ENCODE results near the gene MRPS25.

Gene MRPS25

GRCh38 chr3:15110206-15110605 lies 45.1 kb upstream of the MRPS25 start:
- Histone ChIP-seq H3K4ac (ENCODE audit: low read length) (no peak overlapping the region), H3K14ac (ENCODE audit: low read length) (no peak overlapping the region), H3K36me3 (replicated peaks in 1 of 2; ENCODE audit: control insufficient read depth in 2 of 2, insufficient read depth in 2 of 2, low read length in 2 of 2) (no peaks in the 10 kb centered on the region), H3K4me2 (ENCODE audit: insufficient read depth, low read length, poor library complexity, severe bottlenecking) (no peak overlapping the region), H3K18ac (ENCODE audit: low read length) (no peak overlapping the region), H2BK15ac (ENCODE audit: low read length) (no peak overlapping the region), H3K4me1 (ENCODE audit: control insufficient read depth in 2 of 2, insufficient read depth in 1 of 2, low read depth in 1 of 2, low read length in 2 of 2) (peaks cover 0 to 10% of the 10 kb centered on the region in 2 donors), H4K91ac (ENCODE audit: low read depth, low read length, poor library complexity) (no peak overlapping the region), H2BK120ac (ENCODE audit: low read depth, low read length) (no peak overlapping the region), H3K79me1 (ENCODE audit: low read depth, low read length) (no peaks in the 10 kb centered on the region), H3K27ac (replicated peaks; ENCODE audit: low read length) (no peak overlapping the region), H2BK12ac (ENCODE audit: low read length) (no peak overlapping the region), H2AFZ (ENCODE audit: low read length) (no peak overlapping the region), H3K27me3 (ENCODE audit: control insufficient read depth in 3 of 3, insufficient read depth in 3 of 3, low read depth in 1 of 3, low read length in 3 of 3) (peaks cover 0 to 29% (median 0%) of the 10 kb centered on the region in 3 experiments), H3K9ac (ENCODE audit: low read depth, low read length, poor library complexity) (no peak overlapping the region), H2AK5ac (ENCODE audit: low read depth, low read length) (no peak overlapping the region), H3K9me3 (replicated peaks in 1 of 2; ENCODE audit: control insufficient read depth in 2 of 2, insufficient read depth in 1 of 2, low read depth in 1 of 2, low read length in 2 of 2) (no peaks in the 10 kb centered on the region), H2BK5ac (ENCODE audit: low read length) (no peak overlapping the region), H3K23ac (ENCODE audit: low read depth, low read length, poor library complexity) (no peak overlapping the region), H4K8ac (ENCODE audit: low read depth, low read length) (no peak overlapping the region), H3K4me3 (ENCODE audit: low read length in 2 of 2) (no peak overlapping the region)
- DNase-seq (ENCODE audit: low spot score): no peak
- whole genome bisulfite sequencing, 2 donors (ENCODE audit: extremely low coverage in 2 of 2, insufficient read length in 2 of 2, insufficient replicate concordance in 1 of 2): no CpG with 5 or more reads among the region's 4 CpGs

- Histone ChIP-seq H3K27ac (replicated peaks; ENCODE audit: low read length) (no peak overlapping the region), H2AFZ (ENCODE audit: low read length) (no peak overlapping the region), H2BK120ac (ENCODE audit: low read depth, low read length) (no peak overlapping the region), H3K79me1 (ENCODE audit: low read depth, low read length) (no peaks in the 10 kb centered on the region), H3K14ac (ENCODE audit: low read length) (no peak overlapping the region), H3K27me3 (ENCODE audit: control insufficient read depth in 3 of 3, insufficient read depth in 3 of 3, low read depth in 1 of 3, low read length in 3 of 3) (peaks cover 0 to 23% (median 0%) of the 10 kb centered on the region in 3 experiments), H3K23ac (ENCODE audit: low read depth, low read length, poor library complexity) (no peak overlapping the region), H3K4me1 (ENCODE audit: control insufficient read depth in 2 of 2, insufficient read depth in 1 of 2, low read depth in 1 of 2, low read length in 2 of 2) (peaks cover 0 to 3% of the 10 kb centered on the region in 2 donors), H2BK12ac (ENCODE audit: low read length) (no peak overlapping the region), H2BK15ac (ENCODE audit: low read length) (no peak overlapping the region), H3K18ac (ENCODE audit: low read length) (no peak overlapping the region), H3K4me2 (ENCODE audit: insufficient read depth, low read length, poor library complexity, severe bottlenecking) (no peak overlapping the region), H3K4ac (ENCODE audit: low read length) (no peak overlapping the region), H3K36me3 (replicated peaks in 1 of 2; ENCODE audit: control insufficient read depth in 2 of 2, insufficient read depth in 2 of 2, low read length in 2 of 2) (no peaks in the 10 kb centered on the region), H2AK5ac (ENCODE audit: low read depth, low read length) (no peak overlapping the region), H3K4me3 (ENCODE audit: low read length in 2 of 2) (no peak overlapping the region), H4K91ac (ENCODE audit: low read depth, low read length, poor library complexity) (no peak overlapping the region), H3K9ac (ENCODE audit: low read depth, low read length, poor library complexity) (no peak overlapping the region), H2BK5ac (ENCODE audit: low read length) (no peak overlapping the region), H3K9me3 (replicated peaks in 1 of 2; ENCODE audit: control insufficient read depth in 2 of 2, insufficient read depth in 1 of 2, low read depth in 1 of 2, low read length in 2 of 2) (no peaks in the 10 kb centered on the region), H4K8ac (ENCODE audit: low read depth, low read length) (no peak overlapping the region)
- no peak for DNase-seq (ENCODE audit: low spot score)
- WGBS, 2 donors (ENCODE audit: extremely low coverage in 2 of 2, insufficient read length in 2 of 2, insufficient replicate concordance in 1 of 2): no CpG with 5 or more reads among the region's 4 CpGs
These were observed 43.8 kb upstream of the MRPS25 start for GRCh38 chr3:15108869-15109268.

GRCh38 chr3:15108082-15108545 lies 43.0 kb upstream of the MRPS25 start:
- H3K4me3 ChIP-seq (ENCODE audit: low read length in 2 of 2): no peak overlapping the region
- H3K23ac ChIP-seq (ENCODE audit: low read depth, low read length, poor library complexity): no peak overlapping the region
- no peaks in the 10 kb centered on the region for H3K79me1 ChIP-seq (ENCODE audit: low read depth, low read length)
- H3K4me2 ChIP-seq (ENCODE audit: insufficient read depth, low read length, poor library complexity, severe bottlenecking): no peak overlapping the region
- no peaks in the 10 kb centered on the region for H3K36me3 ChIP-seq (replicated peaks in 1 of 2; ENCODE audit: control insufficient read depth in 2 of 2, insufficient read depth in 2 of 2, low read length in 2 of 2)
- no peak overlapping the region for H3K18ac ChIP-seq (ENCODE audit: low read length)
- H3K14ac ChIP-seq (ENCODE audit: low read length): no peak overlapping the region
- H3K4me1 ChIP-seq (ENCODE audit: control insufficient read depth in 2 of 2, insufficient read depth in 1 of 2, low read depth in 1 of 2, low read length in 2 of 2): no peaks in the 10 kb centered on the region
- peak overlapping the region; percentile 77 for H2AFZ ChIP-seq (ENCODE audit: low read length)
- peak overlapping the region; percentile 14 for H2BK15ac ChIP-seq (ENCODE audit: low read length)
- no peak overlapping the region for H3K4ac ChIP-seq (ENCODE audit: low read length)
- WGBS, 2 donors (ENCODE audit: extremely low coverage in 2 of 2, insufficient read length in 2 of 2, insufficient replicate concordance in 1 of 2): no CpG with 5 or more reads among the region's 11 CpGs
- H2BK120ac ChIP-seq (ENCODE audit: low read depth, low read length): no peak overlapping the region
- no peak overlapping the region for H2BK5ac ChIP-seq (ENCODE audit: low read length)
- no peak overlapping the region for H3K9ac ChIP-seq (ENCODE audit: low read depth, low read length, poor library complexity)
- H4K91ac ChIP-seq (ENCODE audit: low read depth, low read length, poor library complexity): no peak overlapping the region
- no peak overlapping the region for H4K8ac ChIP-seq (ENCODE audit: low read depth, low read length)
- H3K9me3 ChIP-seq (replicated peaks in 1 of 2; ENCODE audit: control insufficient read depth in 2 of 2, insufficient read depth in 1 of 2, low read depth in 1 of 2, low read length in 2 of 2): no peaks in the 10 kb centered on the region
- peak; percentile 75 for DNase-seq (ENCODE audit: low spot score)
- peaks cover 0 to 20% (median 0%) of the 10 kb centered on the region in 3 experiments for H3K27me3 ChIP-seq (ENCODE audit: control insufficient read depth in 3 of 3, insufficient read depth in 3 of 3, low read depth in 1 of 3, low read length in 3 of 3)
- no peak overlapping the region for H2BK12ac ChIP-seq (ENCODE audit: low read length)
- H2AK5ac ChIP-seq (ENCODE audit: low read depth, low read length): no peak overlapping the region
- no peak overlapping the region for H3K27ac ChIP-seq (replicated peaks; ENCODE audit: low read length)

GRCh38 chr3:15107075-15107947 lies 42.2 kb upstream of the MRPS25 start:
- Histone ChIP-seq H2BK120ac (ENCODE audit: low read depth, low read length) (no peak overlapping the region), H3K4me3 (ENCODE audit: low read length in 2 of 2) (no peak overlapping the region), H3K4me2 (ENCODE audit: insufficient read depth, low read length, poor library complexity, severe bottlenecking) (no peak overlapping the region), H3K4me1 (ENCODE audit: control insufficient read depth in 2 of 2, insufficient read depth in 1 of 2, low read depth in 1 of 2, low read length in 2 of 2) (no peaks in the 10 kb centered on the region), H3K27me3 (ENCODE audit: control insufficient read depth in 3 of 3, insufficient read depth in 3 of 3, low read depth in 1 of 3, low read length in 3 of 3) (peaks cover 0 to 19% (median 0%) of the 10 kb centered on the region in 3 experiments), H2BK5ac (ENCODE audit: low read length) (no peak overlapping the region), H4K8ac (ENCODE audit: low read depth, low read length) (no peak overlapping the region), H3K36me3 (replicated peaks in 1 of 2; ENCODE audit: control insufficient read depth in 2 of 2, insufficient read depth in 2 of 2, low read length in 2 of 2) (no peaks in the 10 kb centered on the region), H3K9ac (ENCODE audit: low read depth, low read length, poor library complexity) (no peak overlapping the region), H2BK12ac (ENCODE audit: low read length) (no peak overlapping the region), H2BK15ac (ENCODE audit: low read length) (no peak overlapping the region), H4K91ac (ENCODE audit: low read depth, low read length, poor library complexity) (no peak overlapping the region), H3K14ac (ENCODE audit: low read length) (no peak overlapping the region), H3K79me1 (ENCODE audit: low read depth, low read length) (no peaks in the 10 kb centered on the region), H3K23ac (ENCODE audit: low read depth, low read length, poor library complexity) (no peak overlapping the region), H2AK5ac (ENCODE audit: low read depth, low read length) (no peak overlapping the region), H3K18ac (ENCODE audit: low read length) (no peak overlapping the region), H3K4ac (ENCODE audit: low read length) (no peak overlapping the region), H3K9me3 (replicated peaks in 1 of 2; ENCODE audit: control insufficient read depth in 2 of 2, insufficient read depth in 1 of 2, low read depth in 1 of 2, low read length in 2 of 2) (no peaks in the 10 kb centered on the region), H3K27ac (replicated peaks; ENCODE audit: low read length) (no peak overlapping the region), H2AFZ (ENCODE audit: low read length) (peak overlapping the region; percentile 2)
- WGBS, 2 donors (ENCODE audit: extremely low coverage in 2 of 2, insufficient read length in 2 of 2, insufficient replicate concordance in 1 of 2): no CpG with 5 or more reads among the region's 16 CpGs
- no peak for DNase-seq (ENCODE audit: low spot score)
